ENCODE measurements around the gene PSMD3.

Gene PSMD3

DNA sequence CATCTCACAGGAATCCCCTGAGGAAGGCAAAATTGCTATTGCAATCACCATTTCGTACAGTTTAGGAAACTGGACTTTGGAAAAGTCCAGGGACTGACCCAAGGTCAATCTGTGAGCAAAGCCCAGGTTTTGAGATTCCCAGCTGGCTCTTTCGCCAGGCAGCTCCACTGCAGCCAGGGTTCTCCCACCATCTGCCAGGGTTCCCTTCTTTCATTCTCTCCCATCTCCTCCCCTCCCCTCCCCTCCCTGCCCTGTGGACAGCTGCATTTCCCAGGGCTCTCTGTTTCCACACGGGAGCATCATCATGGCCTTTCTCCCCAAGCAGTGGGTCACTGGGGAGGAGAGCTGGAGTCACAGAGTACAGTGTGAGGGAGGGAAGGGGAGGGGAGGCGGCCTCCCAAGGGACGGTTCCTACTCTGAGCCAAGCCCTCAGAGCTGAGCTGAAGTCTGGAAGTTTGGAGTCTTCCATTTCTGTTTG lies 29.7 kb upstream of the PSMD3 start:
- no peak for TF ChIP-seq EP300 (IDR thresholded peaks at IDR 0.05; ENCODE audit: borderline replicate concordance)
- TF ChIP-seq TAF1 (IDR thresholded peaks at IDR 0.05; ENCODE audit: low read depth): no peak
- TF ChIP-seq EGR1 (IDR thresholded peaks at IDR 0.05): no peak
- TF ChIP-seq ZBTB7A (IDR thresholded peaks at IDR 0.05; ENCODE audit: low read depth): no peak
- TF ChIP-seq, protein P1, sequence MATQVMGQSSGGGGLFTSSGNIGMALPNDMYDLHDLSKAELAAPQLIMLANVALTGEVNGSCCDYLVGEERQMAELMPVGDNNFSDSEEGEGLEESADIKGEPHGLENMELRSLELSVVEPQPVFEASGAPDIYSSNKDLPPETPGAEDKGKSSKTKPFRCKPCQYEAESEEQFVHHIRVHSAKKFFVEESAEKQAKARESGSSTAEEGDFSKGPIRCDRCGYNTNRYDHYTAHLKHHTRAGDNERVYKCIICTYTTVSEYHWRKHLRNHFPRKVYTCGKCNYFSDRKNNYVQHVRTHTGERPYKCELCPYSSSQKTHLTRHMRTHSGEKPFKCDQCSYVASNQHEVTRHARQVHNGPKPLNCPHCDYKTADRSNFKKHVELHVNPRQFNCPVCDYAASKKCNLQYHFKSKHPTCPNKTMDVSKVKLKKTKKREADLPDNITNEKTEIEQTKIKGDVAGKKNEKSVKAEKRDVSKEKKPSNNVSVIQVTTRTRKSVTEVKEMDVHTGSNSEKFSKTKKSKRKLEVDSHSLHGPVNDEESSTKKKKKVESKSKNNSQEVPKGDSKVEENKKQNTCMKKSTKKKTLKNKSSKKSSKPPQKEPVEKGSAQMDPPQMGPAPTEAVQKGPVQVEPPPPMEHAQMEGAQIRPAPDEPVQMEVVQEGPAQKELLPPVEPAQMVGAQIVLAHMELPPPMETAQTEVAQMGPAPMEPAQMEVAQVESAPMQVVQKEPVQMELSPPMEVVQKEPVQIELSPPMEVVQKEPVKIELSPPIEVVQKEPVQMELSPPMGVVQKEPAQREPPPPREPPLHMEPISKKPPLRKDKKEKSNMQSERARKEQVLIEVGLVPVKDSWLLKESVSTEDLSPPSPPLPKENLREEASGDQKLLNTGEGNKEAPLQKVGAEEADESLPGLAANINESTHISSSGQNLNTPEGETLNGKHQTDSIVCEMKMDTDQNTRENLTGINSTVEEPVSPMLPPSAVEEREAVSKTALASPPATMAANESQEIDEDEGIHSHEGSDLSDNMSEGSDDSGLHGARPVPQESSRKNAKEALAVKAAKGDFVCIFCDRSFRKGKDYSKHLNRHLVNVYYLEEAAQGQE (IDR thresholded peaks at IDR 0.05; ENCODE audit: low read depth): no peak
- no peak for TF ChIP-seq MAX (IDR thresholded peaks at IDR 0.05)
- no peak for TF ChIP-seq TCF12 (IDR thresholded peaks at IDR 0.05; ENCODE audit: low read depth)
- no peak for TF ChIP-seq CEBPB (IDR thresholded peaks at IDR 0.05)

- no peak for TF ChIP-seq TCF12 (IDR thresholded peaks at IDR 0.05; ENCODE audit: low read depth)
- TF ChIP-seq TEAD4 (IDR thresholded peaks at IDR 0.05): no peak
- TF ChIP-seq, protein P1 (IDR thresholded peaks at IDR 0.05; ENCODE audit: low read depth): no peak
- no peak for TF ChIP-seq MAX (IDR thresholded peaks at IDR 0.05)
Observed at GRCh38 chr17:39951924-39952679, 28.5 kb upstream of the PSMD3 start.

- TF ChIP-seq CREB1 (IDR thresholded peaks at IDR 0.05; ENCODE audit: low read depth): no peak
- TF ChIP-seq YY1 (IDR thresholded peaks at IDR 0.05; ENCODE audit: low read depth): 0 out of 2 replicates have a peak, but pooled peaks have one; percentile 22
- TF ChIP-seq EGR1 (IDR thresholded peaks at IDR 0.05): peak; percentile 87
- peak; percentile 42; the same call in 1 of the 2 replicates for TF ChIP-seq TAF1 (IDR thresholded peaks at IDR 0.05; ENCODE audit: low read depth)
Observed at GRCh38 chr17:39952680-39953470, 27.7 kb upstream of the PSMD3 start.

DNA sequence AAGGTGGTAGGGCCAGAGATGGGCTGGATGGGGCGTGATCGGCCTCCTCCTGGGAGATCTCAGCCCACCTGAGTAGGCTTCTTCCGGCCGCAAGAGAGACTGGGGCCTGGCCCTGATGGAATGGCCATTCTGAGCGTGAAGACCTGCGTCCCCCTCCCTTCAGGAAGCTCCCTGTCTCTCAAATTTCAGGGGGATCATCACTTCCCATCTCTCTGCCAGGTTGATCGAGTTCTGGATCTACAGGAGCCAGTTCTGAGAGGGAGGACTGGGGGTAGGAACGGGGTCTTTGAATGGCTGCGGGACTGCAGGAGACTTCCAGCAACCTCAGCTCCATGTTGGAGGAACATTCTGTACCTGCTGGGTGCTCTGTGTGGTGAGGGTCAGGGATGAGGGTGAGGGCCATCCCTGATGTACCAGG lies 27.1 kb upstream of the PSMD3 start:
- TF ChIP-seq MAX (IDR thresholded peaks at IDR 0.05) (no peak), YY1 (IDR thresholded peaks at IDR 0.05; ENCODE audit: low read depth) (0 out of 2 replicates have a peak, but pooled peaks have one; percentile 33)

DNA sequence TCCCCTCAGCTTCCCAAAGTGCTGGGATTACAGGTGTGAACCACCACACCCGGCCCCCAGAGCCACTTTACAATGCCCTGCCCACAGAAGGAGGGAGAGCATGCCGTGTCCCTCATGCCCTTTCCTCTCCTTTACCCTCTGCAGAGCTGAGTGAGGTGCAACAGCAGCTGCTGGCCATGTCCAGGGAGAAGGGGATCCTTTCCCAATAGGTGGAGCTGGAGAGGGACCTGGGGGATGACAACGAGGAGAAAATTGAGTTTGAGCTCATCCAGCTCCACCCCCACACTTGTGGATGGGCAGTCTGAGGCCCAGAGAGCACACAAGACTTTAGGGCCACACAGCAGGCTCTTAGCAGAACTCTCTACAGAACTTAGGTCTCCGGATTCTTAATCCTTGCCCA lies 25.7 kb upstream of the PSMD3 start:
- no peak for TF ChIP-seq TCF12 (IDR thresholded peaks at IDR 0.05; ENCODE audit: low read depth)
- no peak for TF ChIP-seq CEBPB (IDR thresholded peaks at IDR 0.05)
- no peak for TF ChIP-seq RAD21 (IDR thresholded peaks at IDR 0.05; ENCODE audit: low read depth)
- TF ChIP-seq CREB1 (IDR thresholded peaks at IDR 0.05; ENCODE audit: low read depth): no peak
- no peak for TF ChIP-seq MAX (IDR thresholded peaks at IDR 0.05)
- TF ChIP-seq ZBTB7A (IDR thresholded peaks at IDR 0.05; ENCODE audit: low read depth): no peak
- TF ChIP-seq FOXM1 (IDR thresholded peaks at IDR 0.05; ENCODE audit: borderline replicate concordance, low read depth): no peak
- TF ChIP-seq EGR1 (IDR thresholded peaks at IDR 0.05): no peak

DNA sequence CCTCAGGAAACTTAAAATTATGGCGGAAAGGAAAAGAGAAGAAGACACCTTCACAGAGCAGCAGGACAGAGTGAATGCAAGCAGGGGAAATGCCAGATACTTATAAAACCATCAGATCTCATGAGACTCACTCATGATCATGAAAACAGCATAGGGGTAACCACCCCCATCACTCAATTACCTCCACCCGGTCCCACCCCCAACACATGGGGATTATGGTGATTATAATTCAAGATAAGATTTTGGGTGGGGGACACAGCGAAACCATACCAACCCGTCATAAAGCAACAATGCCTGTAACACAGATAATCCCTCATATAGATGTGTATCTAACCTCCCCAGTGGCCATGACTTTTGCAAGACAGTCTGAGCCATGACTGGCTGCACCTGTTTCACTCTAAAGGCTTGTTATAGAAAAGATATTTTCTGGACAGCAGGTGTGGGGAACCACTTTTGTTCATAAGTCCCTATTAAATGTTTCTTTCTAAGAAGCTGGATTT lies 24.8 kb upstream of the PSMD3 start:
- TF ChIP-seq TAF1 (IDR thresholded peaks at IDR 0.05; ENCODE audit: low read depth) (no peak), TEAD4 (IDR thresholded peaks at IDR 0.05) (no peak), TCF12 (IDR thresholded peaks at IDR 0.05; ENCODE audit: low read depth) (no peak), MAX (IDR thresholded peaks at IDR 0.05) (no peak)

Data from Ishikawa (cell line).